ELF-1 (cell line): ENCODE data around the gene NME8.

Experiments used
- DNase-seq: peaks from one replicate; pipeline ENCODE4 v3.0.0-alpha.2; 2016; ENCODE audit warnings: low read depth, low spot score

Gene NME8

DNA sequence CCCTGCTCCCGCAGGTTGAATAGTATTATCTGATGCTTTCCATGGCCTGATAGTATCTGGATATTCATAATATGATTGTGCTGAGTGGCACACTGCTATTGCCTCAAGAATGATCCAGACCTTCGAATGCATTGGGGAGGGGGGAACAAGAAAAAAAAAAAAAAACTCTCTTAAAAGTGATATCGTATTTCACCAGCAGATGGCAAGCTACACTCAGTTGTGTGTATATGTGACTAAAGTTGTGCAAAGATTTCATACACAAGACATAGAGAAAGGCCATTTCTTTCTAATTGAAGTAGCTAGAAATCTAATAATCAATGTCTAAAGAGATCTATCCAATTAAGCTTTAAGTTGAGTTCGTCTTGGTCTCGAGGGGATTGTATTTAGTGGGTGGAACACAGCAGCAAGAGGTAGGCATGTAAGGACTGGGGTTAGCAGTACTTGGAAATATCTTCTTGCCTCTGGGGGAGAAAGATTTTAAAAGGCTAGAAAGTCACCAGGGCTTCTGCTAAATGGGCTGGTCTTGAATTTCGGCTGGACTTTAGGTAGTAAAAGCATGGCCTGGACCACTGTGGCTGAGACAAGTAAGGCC is 52.9 kb downstream of the NME8 start:
- DNase-seq = no peak

DNA sequence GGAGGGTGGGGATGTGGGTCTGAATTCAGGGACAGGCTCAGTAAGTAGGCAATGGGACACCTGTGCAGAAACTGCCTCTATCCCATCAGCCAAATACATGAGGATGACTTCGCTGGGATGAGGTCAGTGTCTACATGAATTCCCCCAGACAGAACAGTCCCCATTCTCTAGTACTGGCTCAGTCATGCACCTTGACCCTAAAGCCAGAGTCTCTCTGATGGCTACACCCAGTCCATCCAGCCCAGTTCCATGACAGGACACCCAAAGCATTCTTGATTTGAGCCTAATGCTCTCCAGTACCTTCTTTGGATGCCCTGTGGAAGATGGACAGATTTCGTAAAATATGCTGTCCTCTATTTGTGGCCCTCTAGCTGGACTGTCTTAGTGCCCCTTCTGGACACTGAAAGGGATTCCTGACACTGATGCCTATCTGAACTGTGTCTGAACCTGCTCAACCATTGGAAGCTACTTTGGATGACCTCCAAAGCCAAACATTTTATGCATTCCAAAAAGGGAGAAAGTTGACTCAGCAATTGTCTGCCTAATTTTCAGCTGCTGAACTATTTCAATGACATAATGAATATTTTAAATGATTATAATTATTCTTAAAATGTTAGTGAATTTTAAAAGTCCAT is 53.6 kb downstream of the NME8 start:
- DNase-seq = no peak

DNA sequence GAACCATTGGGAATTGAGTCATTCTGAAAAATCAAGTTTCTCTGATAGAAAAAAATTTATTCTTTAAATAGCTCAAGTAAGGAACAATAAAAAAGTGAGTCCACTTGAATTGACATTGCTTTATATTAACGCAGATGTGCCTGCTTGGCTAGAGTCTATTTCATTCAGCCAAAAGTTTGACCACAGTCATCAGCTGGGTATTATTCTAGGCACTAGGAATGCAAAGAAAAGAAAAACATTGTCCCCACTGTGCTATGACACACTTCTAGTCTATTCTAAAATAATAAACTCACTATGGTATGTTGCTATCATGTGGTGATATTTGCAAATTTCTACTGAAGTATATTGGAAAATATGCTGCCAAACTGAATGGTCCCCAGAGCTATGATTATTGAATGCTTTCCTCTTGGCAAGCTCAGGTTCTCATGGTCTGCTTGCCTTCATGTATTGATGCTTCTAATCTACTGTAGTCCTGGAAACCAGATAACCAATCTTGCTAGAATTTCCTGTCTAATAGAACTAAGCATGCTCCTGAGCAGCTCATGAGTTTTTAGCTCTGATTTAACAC is 59.9 kb downstream of the NME8 start:
- DNase-seq = no peak

DNA sequence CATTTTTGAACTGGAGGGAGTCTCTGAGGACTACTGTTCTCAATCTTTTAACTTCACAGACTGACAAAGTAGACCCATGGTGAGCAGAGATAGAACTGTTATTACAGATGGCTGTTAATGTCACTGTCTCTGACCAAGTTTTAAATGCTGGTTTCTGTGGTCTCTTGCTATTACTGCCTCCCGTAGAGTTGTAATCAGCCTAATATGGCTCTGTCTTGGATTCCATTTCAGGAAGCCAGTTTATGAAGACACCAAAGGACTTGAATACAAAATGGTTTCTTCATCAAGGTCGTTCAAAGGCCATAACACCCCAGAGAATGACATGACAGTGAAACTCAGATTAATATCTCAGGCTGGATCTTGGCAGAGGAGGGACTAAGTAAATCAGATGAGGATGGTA is 64.4 kb downstream of the NME8 start:
- no peak for DNase-seq

DNA sequence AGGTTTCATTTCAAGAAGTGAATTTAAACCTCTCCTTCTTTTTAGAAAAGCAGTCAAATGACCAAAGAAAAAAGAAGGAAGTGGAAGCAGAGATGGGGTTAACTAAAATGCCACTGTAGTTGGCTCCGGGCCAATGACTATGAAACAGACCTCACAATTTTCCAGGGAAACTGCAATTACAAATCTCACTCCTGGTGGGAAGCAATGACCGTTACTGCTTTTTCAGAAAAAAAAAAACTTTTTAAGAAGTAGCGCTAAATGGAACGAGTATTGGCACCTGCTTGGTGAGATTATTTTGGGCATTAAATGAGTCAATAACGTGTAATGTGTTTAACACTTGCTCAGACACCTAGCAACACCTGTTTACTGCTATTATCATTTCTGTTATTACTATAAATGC is 67.0 kb downstream of the NME8 start:
- no peak for DNase-seq

DNA sequence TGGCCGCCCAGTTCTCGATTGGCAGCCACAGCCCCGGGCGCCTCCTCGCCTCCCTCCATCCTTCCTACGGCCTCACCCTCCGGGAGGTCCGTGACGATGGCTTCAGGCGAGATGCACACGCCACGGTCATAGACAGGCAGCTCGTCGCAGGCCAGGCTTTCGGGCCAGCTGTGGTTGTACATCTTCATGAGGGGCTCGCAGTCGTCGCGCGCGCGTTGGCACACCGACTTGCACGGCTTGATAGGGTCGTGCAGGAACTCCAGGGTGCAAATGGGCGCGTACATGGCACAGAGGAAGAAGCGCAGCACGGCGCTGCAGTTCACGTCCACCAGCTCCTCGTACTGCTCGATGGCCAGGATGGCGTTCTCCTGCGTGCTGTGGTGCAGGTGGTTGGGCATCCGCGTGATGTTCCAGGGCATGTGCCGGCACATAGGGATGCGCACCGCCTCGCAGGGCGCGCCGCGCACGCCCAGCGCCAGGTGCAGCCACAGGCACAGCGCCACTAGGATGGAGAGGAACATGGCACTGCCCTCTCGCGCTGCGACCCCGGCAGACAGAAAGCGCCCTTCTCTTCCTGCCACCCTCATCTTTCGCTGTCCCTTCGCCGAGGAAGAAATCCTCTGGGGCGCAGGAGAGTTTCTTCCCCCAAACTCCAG is 67.7 kb downstream of the NME8 start:
- peak; percentile 26 for DNase-seq

DNA sequence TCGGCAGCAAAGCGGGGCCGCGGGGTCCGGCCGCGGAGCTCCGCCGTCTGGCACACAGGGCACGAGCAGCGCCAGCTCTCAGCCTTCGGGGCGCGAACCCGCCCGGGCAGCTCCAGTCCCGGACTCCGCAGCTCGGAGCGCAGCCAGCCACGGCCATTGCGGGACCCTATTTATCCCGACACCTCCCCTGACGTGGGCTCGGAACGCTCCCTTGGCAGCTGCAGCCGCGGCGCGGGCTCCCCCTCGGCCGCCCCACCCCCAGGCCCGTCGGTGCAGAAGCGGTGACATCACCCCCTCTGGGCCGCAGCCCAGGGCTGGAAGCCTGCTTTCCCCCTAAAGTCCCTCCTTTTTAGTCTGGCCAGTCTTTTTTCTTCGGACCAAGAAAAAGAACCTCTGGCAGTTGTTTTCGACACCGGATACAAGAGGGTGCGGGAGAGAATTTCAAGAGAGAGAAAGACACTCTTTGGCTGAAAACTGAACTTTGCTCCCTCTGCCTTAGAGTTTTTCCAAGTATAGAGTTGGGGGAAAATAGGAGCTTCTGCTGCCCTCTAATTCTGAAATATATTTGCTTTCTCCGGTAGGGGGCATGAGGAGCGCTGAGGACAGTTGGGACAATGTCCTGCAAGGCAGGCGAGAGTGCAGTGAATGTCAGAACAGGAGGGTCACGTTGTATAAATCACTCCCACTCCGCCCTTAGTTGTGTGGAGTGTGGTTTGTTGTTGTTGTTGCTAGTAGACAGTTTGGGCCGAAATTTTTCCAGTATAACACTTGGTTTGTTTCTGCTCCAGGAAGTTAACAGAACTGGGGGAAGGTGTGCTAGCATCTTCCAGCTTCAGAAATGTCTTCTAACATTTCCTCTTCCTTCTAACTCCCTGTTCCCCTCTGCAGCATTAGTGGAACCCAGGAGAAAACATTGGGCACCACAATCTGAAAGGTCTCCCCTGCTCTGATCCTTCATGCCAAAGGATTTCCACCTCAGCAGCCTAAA is 68.6 kb downstream of the NME8 start, which contains the start of gene SFRP4:
TSS of gene SFRP4 (minus strand) at position 145 of the 988 bp plus-strand sequence. CDS start 280 bp downstream, outside the sequence.
- peak; percentile 70 for DNase-seq

DNA sequence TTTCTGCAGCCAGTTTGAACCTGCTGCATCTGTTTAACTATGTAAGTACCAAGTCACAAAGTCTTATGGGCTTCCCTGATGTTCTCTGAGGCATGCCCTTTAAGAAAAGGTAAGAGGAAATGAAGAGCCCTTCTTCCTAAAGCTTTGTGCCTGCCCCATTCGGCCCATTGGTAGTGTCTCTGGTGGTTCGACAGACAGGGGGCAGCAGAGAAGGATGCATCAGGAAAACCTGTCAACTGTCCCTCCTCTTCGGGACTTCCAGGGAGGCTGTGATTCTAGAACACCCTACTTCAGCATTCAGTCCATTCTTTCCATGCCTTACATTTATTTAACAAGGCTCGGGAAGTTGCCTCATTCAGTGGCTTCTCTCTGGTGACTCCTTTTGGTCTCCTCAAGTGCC is 70.1 kb downstream of the NME8 start:
- DNase-seq = no peak

DNA sequence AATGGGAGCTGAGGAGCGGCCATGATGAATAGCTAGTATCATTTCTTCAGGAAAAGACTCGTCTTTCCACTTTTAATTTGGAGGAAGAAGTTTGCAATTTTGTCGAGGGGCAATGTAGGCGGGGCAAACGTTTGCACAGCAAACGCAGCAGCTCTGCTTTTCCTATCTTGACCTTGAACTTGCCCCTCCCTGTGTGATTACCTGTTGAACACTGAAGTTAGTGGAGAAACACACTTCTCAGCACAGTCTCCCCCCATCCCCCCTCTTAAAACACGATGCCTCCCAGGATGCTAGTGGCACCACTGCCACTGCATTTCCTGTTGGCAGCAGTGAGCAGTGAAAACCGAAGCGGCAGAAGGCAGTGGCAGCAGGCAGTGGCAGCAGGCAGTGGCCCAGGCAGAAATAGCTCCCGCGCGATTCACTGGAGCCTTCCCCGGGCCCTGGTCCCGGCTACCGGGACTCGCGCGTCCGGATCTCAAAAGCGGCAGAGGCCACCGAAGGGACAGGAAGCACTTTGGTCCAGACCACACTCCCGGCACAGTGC is 72.0 kb downstream of the NME8 start, which contains the start of gene EPDR1:
TSS of gene EPDR1 (plus strand) at position 336 of the 544 bp plus-strand sequence. CDS start 300 bp downstream, outside the sequence.
- peak; percentile 65 for DNase-seq

DNA sequence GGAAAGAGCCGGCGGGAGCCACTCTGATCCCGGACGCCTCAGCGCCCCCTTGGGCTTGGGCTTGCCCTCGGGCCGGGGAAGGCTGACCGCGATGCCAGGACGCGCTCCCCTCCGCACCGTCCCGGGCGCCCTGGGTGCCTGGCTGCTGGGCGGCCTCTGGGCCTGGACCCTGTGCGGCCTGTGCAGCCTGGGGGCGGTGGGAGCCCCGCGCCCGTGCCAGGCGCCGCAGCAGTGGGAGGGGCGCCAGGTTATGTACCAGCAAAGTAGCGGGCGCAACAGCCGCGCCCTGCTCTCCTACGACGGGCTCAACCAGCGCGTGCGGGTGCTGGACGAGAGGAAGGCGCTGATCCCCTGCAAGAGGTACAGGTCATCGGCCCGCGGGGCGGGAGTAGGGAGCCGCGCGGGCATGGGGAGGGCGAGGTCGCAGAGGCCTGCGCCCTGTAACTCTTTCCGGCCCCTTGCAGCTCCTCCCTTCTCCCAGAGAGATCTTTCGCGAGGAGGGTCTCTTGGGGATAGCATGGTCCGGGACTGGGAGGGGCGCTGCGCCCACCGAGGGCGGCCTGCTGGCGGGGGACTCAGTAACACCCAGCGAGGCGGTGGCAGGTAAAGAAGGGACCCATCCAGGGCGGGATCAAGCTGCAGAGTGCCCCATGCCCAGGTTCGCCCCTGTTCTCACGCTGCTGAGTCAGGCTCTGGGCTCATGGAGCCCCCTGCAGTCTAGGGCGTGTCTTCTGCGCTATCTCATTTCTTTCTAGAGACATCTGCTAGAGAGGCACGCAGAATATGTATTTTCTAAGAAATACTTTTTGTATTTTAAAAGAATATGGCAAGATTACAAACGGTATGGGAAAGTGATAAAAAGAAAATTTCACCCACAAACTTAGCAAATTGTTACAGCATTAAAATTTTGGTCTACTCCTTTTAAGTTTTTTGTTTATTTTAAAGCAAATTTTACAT is 72.7 kb downstream of the NME8 start:
- peak; percentile 54 for DNase-seq

DNA sequence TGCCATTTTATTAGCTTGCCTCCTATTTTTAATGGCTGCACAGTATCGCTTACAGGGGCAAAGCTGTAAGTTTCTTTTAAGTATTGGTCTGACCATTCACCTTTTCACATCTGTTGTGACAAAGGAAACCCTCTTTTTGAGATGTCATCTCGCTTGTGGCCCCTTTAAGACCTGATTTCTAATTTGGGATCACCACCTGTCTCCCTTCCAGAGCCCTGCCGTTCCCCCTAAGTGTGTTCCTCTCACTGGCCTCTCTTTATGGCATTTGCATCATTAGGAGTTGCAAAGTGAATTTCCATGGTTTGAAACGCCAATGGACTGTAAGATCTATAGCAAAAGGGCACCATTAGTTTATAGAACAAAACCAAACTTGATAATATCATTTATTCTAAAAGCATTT is 73.5 kb downstream of the NME8 start:
- no peak for DNase-seq

DNA sequence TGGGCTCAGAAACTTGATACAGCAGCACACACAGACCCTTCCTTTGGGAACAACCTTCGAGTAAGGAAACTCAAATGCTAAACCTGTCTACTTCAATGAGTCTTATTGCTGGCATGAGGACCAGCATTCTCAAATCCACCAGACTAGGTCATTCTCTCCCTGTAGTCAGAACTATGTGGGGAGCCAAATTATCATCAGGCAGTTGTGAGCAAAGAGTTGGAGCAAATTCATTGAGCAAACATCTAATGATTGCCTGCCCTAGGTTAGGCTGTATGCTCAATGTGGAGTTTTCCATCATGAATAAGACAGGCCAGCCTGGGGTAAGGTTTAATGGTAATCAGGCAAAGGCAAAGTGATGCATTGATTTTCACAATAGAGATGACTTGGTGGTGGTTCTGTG is 75.6 kb downstream of the NME8 start:
- no peak for DNase-seq

DNA sequence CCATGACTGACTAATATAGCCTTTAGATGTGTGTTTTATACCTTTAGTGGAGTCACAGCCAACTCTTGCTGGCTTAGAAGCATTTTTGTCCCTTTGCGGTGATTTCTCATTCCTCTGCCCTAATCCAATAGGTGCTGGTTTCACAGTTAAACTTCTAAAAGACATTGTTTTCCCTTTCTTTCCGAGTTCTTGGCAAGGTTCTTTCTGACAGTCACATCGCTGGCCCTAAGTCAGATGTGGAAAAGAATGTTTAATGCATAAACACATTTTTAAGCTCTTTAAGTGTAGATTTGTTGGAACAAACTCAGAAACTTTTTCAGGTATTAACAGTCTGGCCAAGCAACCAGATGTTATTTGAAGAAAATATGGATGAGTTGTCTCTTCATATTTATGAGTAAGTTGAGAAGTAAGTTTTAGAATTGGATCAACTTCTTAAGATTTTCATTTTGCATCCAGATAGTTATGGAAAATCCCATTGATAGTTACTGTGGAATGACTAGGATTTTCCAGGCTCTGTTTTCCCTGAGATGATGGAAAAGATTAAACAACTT is 76.2 kb downstream of the NME8 start:
- DNase-seq = no peak

DNA sequence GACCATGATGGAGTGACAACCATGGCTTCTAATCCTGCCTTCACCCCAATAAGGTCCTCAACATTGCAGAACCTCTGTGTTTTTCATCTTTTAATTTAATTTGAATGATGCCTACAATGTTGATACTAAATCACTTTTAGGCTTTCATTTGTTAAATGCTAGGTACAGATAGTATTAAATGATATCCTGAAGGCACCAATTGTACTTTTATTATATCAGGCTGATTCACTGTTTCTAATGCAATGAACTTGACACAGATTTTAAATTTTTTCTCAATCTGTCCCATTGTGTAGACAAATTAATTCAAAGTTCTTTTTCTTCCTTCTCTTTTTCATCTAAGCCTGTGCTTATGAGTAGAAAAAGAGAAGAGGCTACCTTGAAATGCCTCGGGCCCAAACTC is 77.2 kb downstream of the NME8 start:
- no peak for DNase-seq

DNA sequence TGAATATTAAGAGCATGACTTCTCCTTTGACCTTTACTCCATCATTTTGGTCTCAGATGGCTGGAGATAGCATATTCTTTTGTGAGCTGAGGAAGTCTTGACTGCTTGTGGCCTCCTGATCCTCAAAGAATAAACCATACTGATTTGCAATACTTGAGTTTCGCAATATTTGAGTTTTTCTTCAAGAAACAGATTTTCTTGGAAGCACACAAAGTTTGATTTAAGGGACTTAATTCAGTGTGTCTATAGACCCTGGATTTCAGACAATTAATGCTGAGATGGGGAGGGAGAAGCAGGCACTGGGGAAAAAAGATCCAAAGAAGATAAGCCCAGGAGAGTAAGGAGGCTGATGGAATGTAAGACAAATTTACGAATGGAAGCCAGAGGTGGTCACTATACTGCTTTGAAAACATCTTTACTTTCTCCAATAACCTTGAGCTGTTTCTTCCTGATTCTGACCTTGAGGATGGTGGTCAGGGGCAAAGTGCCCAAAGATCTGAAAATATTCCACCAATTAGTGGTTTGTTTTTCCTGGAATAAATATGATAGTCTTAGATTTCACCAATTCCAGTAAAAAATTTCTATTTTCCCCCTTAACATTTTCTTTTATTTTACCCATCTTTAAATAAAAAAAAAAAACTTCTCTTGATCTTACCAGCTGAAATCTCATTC is 79.5 kb downstream of the NME8 start:
- DNase-seq = no peak

DNA sequence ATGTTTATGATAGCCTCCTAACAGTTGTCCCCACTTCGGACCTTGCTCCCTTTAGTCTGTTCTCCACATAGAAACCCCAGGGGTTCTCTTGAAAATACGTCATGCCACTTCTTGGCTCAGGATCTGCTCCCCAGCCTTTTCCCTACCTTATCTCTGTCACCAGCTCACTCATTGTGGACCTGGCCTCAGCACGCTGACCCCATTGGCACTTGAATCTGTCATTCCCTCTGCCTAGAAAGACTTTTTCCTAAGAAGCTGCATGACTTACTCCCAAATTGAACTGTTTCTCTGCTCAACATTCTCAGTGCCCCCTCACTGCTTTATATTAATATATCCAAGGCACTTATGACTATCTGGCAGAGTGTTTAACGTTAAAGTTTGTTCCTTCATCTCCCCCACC is 80.5 kb downstream of the NME8 start:
- no peak for DNase-seq

DNA sequence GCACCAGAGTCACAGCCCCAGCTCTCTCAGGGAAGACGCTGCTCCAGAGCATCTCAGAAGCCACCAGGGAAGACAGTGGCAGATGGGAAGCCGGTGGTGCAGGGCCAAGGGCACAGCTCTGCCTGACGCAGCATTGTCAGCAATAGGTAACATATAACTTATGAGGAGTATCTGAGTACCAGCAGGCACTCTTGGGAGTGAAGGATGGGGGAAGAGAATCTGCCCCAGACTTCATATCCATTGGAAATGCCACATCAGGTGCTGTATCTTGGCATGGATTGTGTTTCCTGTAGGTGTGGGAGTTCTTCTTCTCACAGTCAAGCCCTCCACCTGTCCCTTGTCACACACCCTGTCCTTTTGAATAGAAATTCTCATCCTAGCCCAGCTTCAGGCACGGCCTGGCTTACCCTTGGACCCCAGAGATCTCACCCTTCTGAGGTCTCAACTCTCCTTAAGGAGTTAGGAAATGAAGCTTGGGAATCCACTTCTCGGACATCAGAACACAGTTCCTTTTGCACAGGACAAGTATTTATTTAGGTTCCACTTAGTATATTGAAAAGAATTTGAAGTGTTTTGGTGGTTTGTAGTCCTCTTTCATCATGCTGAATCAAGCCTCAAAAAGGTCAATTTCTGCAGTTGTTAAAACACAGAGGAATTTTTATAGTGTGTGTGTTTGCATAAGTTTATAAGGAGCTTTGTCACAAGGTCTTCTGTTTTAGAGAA is 82.0 kb downstream of the NME8 start:
- no peak for DNase-seq

DNA sequence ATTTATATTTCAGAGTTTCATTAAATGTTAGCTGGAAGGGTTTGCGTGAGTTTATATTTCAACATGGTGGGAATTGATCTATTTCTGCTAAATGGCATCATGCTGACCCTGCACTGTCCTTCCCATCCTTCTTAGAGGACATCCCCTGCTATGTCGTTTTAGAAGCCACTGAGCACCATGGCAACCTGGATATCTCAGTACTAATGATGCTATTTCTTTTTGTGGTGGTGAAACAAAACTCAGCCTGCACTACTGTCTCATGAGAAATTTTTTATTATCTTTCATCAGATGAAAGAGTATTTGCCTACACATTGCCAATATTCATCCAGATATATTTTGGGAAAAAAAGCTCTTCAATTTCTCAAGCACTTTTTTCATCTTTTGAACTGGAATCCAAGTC is 84.1 kb downstream of the NME8 start:
- no peak for DNase-seq
